Mesodermal cell (in vitro differentiated cells): ENCODE results near the gene MAP10.

Experiments used
- H3K27ac ChIP-seq: 2 replicates; pipeline ENCODE4 v1.7.0; 2013; ENCODE audit warnings: mild to moderate bottlenecking, low read depth, low read length, moderate library complexity; ENCODE audit not compliant: severe bottlenecking
- H3K36me3 ChIP-seq: 2 replicates; pipeline ENCODE4 v1.7.1; 2013; ENCODE audit warnings: mild to moderate bottlenecking, low read length, moderate library complexity; ENCODE audit not compliant: control insufficient read depth, insufficient read depth
- H3K4me1 ChIP-seq: one replicate; pipeline ENCODE4 v1.7.1; 2013; ENCODE audit warnings: mild to moderate bottlenecking, low read length; ENCODE audit not compliant: insufficient read depth, control insufficient read depth, poor library complexity, severe bottlenecking
- H3K4me3 ChIP-seq: 2 replicates; pipeline ENCODE4 v1.7.0; 2013; ENCODE audit warnings: low read length, control low read depth, mild to moderate bottlenecking; ENCODE audit not compliant: insufficient read depth, poor library complexity, severe bottlenecking; ENCODE audit errors: extremely low read depth
- H3K9me3 ChIP-seq: 2 replicates; pipeline ENCODE4 v1.7.1; 2013; ENCODE audit warnings: mild to moderate bottlenecking, low read length, moderate library complexity; ENCODE audit not compliant: control insufficient read depth
- WGBS, 2 experiments: methylation state at CpG; one replicate each; pipeline ENCODE4 v1.1.5; 2013; ENCODE audit warnings: missing lambda C conversion rate in 2 of 2; ENCODE audit not compliant: insufficient coverage in 2 of 2; 5-methylcytosine and 5-hydroxymethylcytosine counted together

MAP10 gene

GRCh38 chr1:232798920-232799319, 6.3 kb upstream of the MAP10 start:
- no CpG with 5 or more reads among the region's 2 CpGs for WGBS, 2 experiments
- no peaks in the 10 kb centered on the region for H3K36me3 ChIP-seq
- no peaks in the 10 kb centered on the region for H3K9me3 ChIP-seq
- no peaks in the 10 kb centered on the region for H3K4me1 ChIP-seq
- H3K4me3 ChIP-seq: no peak overlapping the region
- H3K27ac ChIP-seq: no peak overlapping the region

- WGBS, 2 experiments: 80 to 81% methylated on average over 2 to 3 of the region's 3 CpGs
- no peaks in the 10 kb centered on the region for H3K9me3 ChIP-seq
- H3K36me3 ChIP-seq: no peaks in the 10 kb centered on the region
- H3K4me1 ChIP-seq: no peaks in the 10 kb centered on the region
- peak overlapping the region; percentile 65 for H3K4me3 ChIP-seq
- H3K27ac ChIP-seq: no peak overlapping the region
Observed at GRCh38 chr1:232806186-232806510, 932 bp downstream of the MAP10 start.

DNA sequence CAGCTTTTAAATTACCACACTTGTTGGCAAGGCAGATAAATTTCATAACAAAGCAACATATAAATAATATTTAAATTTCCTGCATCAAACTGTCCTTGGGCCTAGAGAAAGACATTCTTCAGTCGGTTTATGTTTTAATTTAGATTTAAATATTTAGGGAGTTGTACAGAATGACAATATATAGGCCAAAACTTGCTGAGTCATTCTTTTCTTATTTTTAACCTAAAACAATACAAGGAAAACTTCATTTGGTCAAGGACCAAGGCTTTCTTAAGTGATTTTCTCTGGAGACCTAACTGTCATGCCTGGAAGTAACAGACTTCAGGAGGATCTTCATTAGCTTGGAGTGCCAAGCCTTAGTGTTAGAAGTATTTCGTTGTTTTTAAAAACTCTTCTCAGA, 5.6 kb downstream of the MAP10 start:
- Histone ChIP-seq H3K36me3 (no peaks in the 10 kb centered on the region), H3K27ac (no peak overlapping the region), H3K9me3 (no peaks in the 10 kb centered on the region), H3K4me1 (no peaks in the 10 kb centered on the region), H3K4me3 (no peak overlapping the region)
- no CpG with 5 or more reads among the region's 2 CpGs for WGBS, 2 experiments

DNA sequence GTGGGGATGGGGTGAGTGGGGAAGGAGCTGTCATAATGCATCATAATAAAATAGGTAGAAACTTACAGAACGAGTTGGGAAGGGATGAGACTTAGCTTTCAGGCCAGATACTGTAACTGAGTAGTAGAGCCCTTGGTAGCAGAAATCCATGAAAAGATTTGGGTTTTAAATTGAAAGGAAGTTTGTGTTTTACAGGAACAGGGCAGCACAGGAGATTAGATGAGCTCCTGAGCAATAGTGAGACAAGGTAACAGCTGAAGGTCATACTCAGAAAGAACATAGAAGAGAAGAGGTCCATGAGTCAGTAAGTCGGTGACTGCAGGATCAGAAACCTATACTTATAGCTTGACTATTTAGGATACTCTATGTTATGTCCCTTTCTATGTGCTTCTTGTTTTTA, 7.3 kb downstream of the MAP10 start:
- Histone ChIP-seq H3K4me3 (no peak overlapping the region), H3K9me3 (no peaks in the 10 kb centered on the region), H3K4me1 (no peaks in the 10 kb centered on the region), H3K36me3 (no peaks in the 10 kb centered on the region), H3K27ac (no peak overlapping the region)
- 55% methylated on average over 1 of the region's 2 CpGs; no CpG with 5 or more reads in 1 of the 2 experiments for whole genome bisulfite sequencing, 2 experiments

GRCh38 chr1:232813097-232813496, 7.9 kb downstream of the MAP10 start:
- Histone ChIP-seq H3K4me3 (no peak overlapping the region), H3K4me1 (no peaks in the 10 kb centered on the region), H3K36me3 (no peaks in the 10 kb centered on the region), H3K27ac (no peak overlapping the region), H3K9me3 (no peaks in the 10 kb centered on the region)
- WGBS, 2 experiments: 92% methylated on average over 2 of the region's 4 CpGs; no CpG with 5 or more reads in 1 of the 2 experiments

DNA sequence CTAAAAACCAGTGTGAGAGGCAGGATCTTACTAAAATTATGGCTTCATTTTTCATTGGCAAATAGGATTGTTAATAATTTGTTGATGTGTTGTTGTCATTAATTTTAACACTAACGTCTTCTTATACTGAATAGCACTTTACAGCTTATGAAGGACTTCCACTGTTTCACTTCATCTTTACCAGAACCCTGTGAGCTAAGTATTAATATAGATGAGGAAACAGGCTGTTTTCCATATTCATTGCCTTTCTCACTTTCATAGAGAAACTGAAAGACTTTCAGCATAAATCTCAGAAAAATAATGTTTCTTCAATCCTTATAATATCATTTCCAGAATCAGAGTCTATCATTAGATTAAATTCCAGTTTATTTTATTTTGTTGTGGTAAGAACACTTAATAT, 8.5 kb downstream of the MAP10 start:
- no peaks in the 10 kb centered on the region for H3K4me1 ChIP-seq
- H3K9me3 ChIP-seq: no peaks in the 10 kb centered on the region
- H3K27ac ChIP-seq: no peak overlapping the region
- no CpG with 5 or more reads among the region's 1 CpG for WGBS, 2 experiments
- no peaks in the 10 kb centered on the region for H3K36me3 ChIP-seq
- H3K4me3 ChIP-seq: no peak overlapping the region

GRCh38 chr1:232816324-232816723, 11.1 kb downstream of the MAP10 start:
- Histone ChIP-seq H3K4me3 (no peak overlapping the region), H3K36me3 (no peaks in the 10 kb centered on the region), H3K9me3 (no peaks in the 10 kb centered on the region), H3K4me1 (no peaks in the 10 kb centered on the region), H3K27ac (no peak overlapping the region)
- 80% methylated on average over 1 of the region's 1 CpG; no CpG with 5 or more reads in 1 of the 2 experiments for WGBS, 2 experiments

DNA sequence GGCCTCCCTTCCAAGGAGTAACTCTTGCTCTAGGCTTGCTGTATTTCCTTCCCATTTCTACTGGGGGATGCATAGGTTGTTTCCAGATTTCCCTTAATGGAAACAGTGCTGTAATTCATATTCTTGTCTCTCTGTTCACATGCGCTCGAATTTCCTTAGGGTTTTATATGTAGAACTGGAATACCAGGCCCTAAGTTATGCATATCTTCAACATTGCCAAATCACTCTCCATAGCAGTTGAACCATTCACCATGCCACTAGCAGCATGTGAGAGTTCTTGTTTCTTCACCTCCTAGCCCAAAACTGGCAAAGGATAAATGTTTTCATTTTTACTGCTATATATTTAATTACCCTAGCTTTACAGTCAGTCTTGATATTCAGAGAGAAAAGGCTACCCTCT, 12.8 kb downstream of the MAP10 start:
- Histone ChIP-seq H3K27ac (no peak overlapping the region), H3K9me3 (no peaks in the 10 kb centered on the region), H3K36me3 (no peaks in the 10 kb centered on the region), H3K4me1 (no peaks in the 10 kb centered on the region), H3K4me3 (no peak overlapping the region)
- WGBS, 2 experiments: 100% methylated on average over 1 of the region's 2 CpGs; no CpG with 5 or more reads in 1 of the 2 experiments

GRCh38 chr1:232820431-232820830, 15.2 kb downstream of the MAP10 start:
- Histone ChIP-seq H3K27ac (no peak overlapping the region), H3K9me3 (no peaks in the 10 kb centered on the region), H3K4me1 (no peaks in the 10 kb centered on the region), H3K4me3 (no peak overlapping the region), H3K36me3 (no peaks in the 10 kb centered on the region)
- 80 to 100% methylated on average over 1 of the region's 1 CpG for WGBS, 2 experiments

- Histone ChIP-seq H3K4me1 (no peaks in the 10 kb centered on the region), H3K36me3 (no peaks in the 10 kb centered on the region), H3K27ac (no peak overlapping the region), H3K9me3 (no peaks in the 10 kb centered on the region), H3K4me3 (no peak overlapping the region)
- WGBS, 2 experiments: 93% methylated on average over 2 of the region's 2 CpGs; no CpG with 5 or more reads in 1 of the 2 experiments
Observed at GRCh38 chr1:232822530-232822929, 17.3 kb downstream of the MAP10 start.

GRCh38 chr1:232826318-232826717, 21.1 kb downstream of the MAP10 start:
- no peak overlapping the region for H3K27ac ChIP-seq
- H3K4me1 ChIP-seq: no peaks in the 10 kb centered on the region
- H3K4me3 ChIP-seq: no peak overlapping the region
- WGBS, 2 experiments: no CpG with 5 or more reads among the region's 1 CpG
- no peaks in the 10 kb centered on the region for H3K36me3 ChIP-seq
- H3K9me3 ChIP-seq: no peaks in the 10 kb centered on the region
